ENCODE measurements around the gene GOLGA6L1.
"Not testable (repeated sequence)": the region's sequence is repeated elsewhere in the genome, so short reads cannot be mapped to it uniquely, and the experiment has no call there.

The GOLGA6L1 gene, protein sequence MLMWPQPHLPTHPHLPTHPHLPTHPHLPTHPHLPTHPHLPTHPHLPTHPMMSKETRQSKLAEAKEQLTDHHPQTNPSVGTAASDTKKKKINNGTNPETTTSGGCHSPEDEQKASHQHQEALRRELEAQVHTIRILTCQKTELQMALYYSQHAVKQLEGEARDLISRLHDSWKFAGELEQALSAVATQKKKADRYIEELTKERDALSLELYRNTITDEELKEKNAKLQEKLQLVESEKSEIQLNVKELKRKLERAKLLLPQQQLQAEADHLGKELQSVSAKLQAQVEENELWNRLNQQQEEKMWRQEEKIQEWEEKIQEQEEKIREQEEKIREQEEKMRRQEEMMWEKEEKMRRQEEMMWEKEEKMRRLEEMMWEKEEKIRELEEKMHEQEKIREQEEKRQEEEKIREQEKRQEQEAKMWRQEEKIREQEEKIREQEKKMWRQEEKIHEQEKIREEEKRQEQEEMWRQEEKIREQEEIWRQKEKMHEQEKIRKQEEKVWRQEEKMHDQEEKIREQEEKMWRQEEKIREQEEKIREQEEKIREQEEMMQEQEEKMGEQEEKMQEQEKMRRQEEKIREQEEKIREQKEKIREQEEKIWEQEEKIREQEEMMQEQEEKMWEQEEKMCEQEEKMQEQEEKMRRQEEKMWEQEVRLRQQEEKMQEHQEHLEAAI

DNA sequence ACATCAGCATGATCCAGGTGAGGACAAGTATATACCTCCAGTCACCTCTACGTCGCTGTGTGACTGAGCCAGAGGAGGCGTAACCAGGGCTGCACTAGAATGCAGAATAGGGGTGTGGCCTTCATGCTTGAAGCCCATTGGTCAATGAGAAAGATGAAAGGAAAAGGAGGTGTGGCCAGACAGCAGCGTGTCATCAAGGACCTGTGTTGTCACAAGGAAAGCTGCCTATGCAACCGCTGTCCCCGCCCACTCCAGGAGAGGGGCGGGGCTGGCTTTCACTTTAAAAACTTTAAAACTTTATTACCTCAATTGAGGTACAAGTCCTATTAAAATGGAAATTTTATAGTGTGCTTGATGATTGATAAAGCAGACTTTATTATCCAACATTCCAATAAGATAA, at the start of gene GOLGA6L1:
TSS of gene GOLGA6L1 (minus strand) at position 101 of the 400 bp plus-strand sequence. CDS start at position 10, 91 bp downstream.
- H3K27ac Mint-ChIP-seq; H3K9me3 Mint-ChIP-seq; H3K36me3 Mint-ChIP-seq; ATAC-seq; H3K4me3 Mint-ChIP-seq; H3K4me1 Mint-ChIP-seq; DNase-seq (ENCODE audit: low spot score in 2 of 2): not testable (repeated sequence)

DNA sequence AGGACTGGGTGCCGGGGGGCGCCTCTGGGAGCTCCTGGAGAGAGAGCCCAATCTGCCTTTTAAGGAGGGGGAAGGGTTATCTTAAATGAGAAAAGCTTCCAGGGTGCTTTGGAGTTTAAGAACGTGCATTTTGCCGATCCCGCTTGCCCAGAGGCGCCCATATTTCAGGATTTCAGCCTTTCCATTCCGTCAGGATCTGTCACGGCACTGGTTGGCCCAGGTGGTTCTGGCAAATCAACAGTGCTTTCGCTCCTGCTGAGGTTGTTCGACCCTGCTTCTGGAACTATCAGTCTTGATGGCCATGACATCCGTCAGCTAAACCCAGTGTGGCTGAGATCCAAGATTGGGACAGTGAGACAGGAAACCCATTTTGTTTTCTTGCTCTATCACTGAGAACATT, 44.6 kb upstream of the GOLGA6L1 start:
- DNase-seq (ENCODE audit: low spot score in 2 of 2); H3K9me3 Mint-ChIP-seq; H3K4me3 Mint-ChIP-seq; H3K27ac Mint-ChIP-seq; H3K4me1 Mint-ChIP-seq; H3K36me3 Mint-ChIP-seq: not testable (repeated sequence)
- peak; percentile 27 for ATAC-seq

DNA sequence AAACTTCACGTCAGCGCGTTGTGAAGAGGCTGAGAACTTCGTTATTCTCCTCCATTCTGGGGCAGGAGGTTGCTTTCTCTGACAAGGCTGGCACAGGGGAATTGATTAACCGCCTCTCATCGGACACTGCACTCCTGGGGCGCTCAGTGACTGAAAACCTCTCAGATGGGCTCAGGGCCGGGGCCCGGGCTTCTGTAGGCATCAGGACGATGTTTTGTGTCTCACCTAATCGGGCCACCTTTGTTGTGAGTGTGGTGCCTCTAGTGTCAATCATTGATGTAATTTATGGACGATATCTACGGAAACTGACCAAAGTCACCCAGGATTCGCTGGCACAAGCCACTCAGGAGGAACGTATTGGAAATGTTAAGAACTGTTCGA, 43.9 kb upstream of the GOLGA6L1 start:
- H3K4me1 Mint-ChIP-seq; DNase-seq (ENCODE audit: low spot score in 2 of 2); H3K36me3 Mint-ChIP-seq; H3K4me3 Mint-ChIP-seq; H3K27ac Mint-ChIP-seq; H3K9me3 Mint-ChIP-seq: not testable (repeated sequence)
- ATAC-seq, result peak; percentile 33

DNA sequence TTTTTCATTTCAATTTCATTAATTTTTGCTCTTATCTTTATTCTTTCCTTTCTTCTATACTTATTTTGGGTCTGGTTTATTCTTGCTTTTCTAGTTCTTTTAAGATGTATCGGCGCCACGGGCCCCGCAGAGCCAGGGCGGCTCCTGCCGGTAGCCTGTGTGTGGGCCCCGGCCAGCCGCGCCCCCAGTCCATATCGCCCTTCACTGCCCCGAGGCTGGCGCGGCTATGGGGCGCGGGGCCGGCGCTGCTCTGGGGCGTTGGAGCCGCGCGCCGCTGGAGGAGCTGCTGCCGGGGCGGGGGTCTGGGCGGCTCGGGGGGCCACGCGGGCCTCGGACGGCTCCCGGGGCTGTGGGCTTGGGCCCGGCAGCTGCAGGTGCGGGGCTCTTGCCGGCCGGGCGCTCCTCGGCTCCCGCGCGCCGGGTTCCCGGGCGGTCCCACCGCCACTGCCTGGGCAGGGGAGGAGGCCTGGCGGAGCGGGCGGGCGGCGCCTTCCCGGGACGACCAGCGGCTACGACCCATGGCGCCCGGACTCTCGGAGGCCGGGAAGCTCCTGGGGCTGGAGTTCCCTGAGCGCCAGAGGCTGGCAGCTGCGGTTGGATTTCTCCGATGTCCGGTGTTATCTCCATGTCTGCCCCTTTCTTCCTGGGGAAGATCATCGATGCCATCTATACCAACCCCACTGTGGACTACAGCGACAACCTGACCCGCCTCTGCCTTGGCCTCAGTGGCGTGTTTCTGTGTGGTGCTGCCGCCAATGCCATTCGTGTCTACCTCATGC, 43.3 kb upstream of the GOLGA6L1 start:
- not testable (repeated sequence) for H3K4me3 Mint-ChIP-seq; H3K4me1 Mint-ChIP-seq; H3K36me3 Mint-ChIP-seq; DNase-seq (ENCODE audit: low spot score in 2 of 2); H3K27ac Mint-ChIP-seq; H3K9me3 Mint-ChIP-seq
- peak; percentile 49 for ATAC-seq

DNA sequence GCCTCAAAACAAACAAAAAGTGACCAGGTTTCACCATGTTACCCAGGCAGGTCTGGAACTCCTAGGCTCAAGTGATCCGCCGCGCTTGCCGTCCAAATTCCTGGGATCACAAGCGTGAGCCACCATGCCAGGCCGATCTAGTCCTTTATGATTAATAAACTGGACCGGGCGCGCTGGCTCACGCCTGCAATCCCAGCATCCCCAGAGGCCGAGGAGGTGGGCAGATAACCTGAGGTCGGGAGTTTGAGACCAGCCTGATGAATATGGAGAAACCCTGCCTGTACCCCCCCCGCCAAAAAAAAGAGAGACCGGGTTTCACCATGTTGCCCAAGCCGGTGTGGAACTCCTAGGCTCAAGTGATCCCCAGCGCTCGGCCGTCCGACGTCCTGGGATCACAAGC, 40.1 kb upstream of the GOLGA6L1 start:
- not testable (repeated sequence) for DNase-seq (ENCODE audit: low spot score in 2 of 2); H3K4me3 Mint-ChIP-seq; ATAC-seq; H3K36me3 Mint-ChIP-seq; H3K4me1 Mint-ChIP-seq; H3K27ac Mint-ChIP-seq; H3K9me3 Mint-ChIP-seq

DNA sequence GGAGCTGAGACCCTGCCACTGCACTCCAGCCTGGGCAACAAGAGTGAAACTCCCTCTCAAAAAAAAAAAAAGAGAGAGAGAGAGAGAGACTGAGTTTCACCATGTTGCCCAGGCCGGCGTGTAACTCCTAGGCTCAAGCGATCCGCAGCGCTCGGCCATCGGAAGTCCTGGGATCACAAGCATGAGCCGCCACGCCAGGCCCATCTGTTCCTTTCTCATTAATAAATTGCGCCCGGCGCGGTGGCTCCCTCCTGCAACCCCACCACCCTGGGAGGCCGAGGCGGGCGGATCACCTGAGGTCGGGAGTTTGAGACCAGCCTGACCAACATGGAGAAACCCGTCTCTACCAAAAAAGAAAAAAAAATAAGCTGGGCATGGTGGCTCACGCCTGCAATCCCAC, 39.0 kb upstream of the GOLGA6L1 start:
- DNase-seq (ENCODE audit: low spot score in 2 of 2); H3K4me3 Mint-ChIP-seq; H3K4me1 Mint-ChIP-seq; ATAC-seq; H3K27ac Mint-ChIP-seq; H3K9me3 Mint-ChIP-seq; H3K36me3 Mint-ChIP-seq: not testable (repeated sequence)

DNA sequence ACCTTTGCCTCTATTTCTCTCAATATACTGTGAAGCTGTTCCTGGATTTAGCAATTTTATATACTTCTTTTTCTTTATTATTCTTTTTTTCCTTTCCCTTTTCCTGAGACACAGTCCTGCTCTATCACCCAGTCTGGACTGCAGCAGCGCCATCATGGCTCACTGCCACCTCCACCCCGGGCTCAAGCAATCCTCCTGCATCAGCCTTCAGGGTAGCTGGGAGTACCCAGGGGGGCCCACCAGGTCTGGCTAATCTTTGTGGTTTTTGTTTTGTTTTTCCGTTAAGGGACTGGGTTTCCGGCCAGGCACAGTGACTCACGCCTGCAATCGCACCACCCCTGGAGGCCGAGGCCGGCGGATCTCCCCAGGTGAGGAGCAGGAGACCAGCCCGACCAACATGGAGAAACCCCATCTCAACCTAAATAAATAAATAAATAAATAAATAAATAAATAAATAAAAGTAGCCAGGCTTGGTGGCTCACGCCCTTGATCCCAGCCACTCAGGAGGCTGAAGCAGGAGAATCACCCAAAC, 38.1 kb upstream of the GOLGA6L1 start:
- not testable (repeated sequence) for ATAC-seq; DNase-seq (ENCODE audit: low spot score in 2 of 2); H3K4me3 Mint-ChIP-seq; H3K4me1 Mint-ChIP-seq; H3K27ac Mint-ChIP-seq; H3K9me3 Mint-ChIP-seq; H3K36me3 Mint-ChIP-seq

DNA sequence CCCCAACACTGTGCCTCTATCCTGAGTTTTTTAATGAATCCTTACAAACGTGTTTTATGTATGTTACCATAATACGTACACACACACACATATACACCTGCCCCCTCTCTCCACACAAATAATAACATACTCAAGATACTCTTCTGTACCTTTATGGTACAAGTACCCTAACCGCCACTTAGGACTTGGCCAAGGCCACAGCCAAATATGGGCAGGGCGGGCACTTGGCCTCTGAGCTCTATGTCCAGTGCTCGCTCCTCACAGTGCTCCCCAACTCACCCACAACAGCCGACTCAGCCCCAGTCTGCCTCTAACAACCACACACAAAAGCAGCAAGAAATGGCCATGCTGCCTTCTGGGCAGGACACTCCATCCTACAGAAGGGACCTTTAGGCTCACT, 3.8 kb downstream of the GOLGA6L1 start:
- not testable (repeated sequence) for H3K4me3 Mint-ChIP-seq; ATAC-seq; DNase-seq (ENCODE audit: low spot score in 2 of 2); H3K27ac Mint-ChIP-seq; H3K36me3 Mint-ChIP-seq; H3K4me1 Mint-ChIP-seq; H3K9me3 Mint-ChIP-seq

DNA sequence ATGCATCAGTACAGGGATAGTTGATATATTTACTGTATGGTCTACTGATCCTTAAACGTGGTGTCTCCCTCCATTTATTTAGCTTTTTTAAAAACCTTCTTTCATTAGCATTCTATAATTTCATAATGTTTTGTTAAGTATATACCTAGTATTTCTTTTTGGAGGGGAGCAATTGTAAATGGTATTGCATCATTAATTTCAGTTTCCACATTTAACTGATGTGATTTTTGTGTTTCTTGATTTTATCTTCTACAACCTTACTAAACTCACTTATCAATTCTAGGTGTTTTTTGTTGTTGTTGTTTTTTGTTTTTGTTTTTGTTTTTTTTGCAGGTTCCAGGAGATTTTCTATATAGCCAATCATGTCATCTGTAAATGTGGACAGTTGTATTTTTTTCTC, 18.4 kb downstream of the GOLGA6L1 start:
- no peak for ATAC-seq
- H3K9me3 Mint-ChIP-seq, result no peaks in the 10 kb centered on the region
- H3K36me3 Mint-ChIP-seq, result no peaks in the 10 kb centered on the region

DNA sequence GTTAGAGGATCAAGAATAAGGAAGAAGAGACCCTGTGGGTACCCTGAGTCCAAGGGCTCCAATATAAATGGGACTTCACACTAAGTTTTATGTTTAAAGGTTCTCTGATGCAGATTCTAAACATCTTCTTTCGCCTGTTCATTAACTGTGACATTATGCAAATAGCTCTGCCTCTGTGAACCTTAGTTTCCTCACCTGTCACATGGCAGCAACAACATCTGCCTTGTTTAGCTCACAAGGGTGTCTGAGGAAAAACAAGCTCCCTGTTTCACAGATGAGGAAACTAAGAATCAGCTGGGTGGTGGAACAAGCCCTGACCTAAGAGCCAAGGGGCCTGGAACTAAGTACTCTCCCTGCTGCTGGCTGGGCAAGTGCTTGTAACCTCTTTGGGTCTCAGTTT, 40.8 kb downstream of the GOLGA6L1 start:
- Mint-ChIP-seq H3K4me3 (no peak overlapping the region), H3K9me3 (no peaks in the 10 kb centered on the region), H3K4me1 (no peaks in the 10 kb centered on the region), H3K36me3 (no peaks in the 10 kb centered on the region), H3K27ac (no peak overlapping the region)
- no peak for ATAC-seq
- no peak for DNase-seq (ENCODE audit: low spot score in 2 of 2)

More for the DNA sequence above, 18.4 kb downstream of the GOLGA6L1 start:
- DNase-seq (ENCODE audit: low spot score in 2 of 2), result no peak
- H3K27ac Mint-ChIP-seq, result no peak overlapping the region
- H3K4me1 Mint-ChIP-seq, result no peaks in the 10 kb centered on the region
- H3K4me3 Mint-ChIP-seq, result no peak overlapping the region

DNA sequence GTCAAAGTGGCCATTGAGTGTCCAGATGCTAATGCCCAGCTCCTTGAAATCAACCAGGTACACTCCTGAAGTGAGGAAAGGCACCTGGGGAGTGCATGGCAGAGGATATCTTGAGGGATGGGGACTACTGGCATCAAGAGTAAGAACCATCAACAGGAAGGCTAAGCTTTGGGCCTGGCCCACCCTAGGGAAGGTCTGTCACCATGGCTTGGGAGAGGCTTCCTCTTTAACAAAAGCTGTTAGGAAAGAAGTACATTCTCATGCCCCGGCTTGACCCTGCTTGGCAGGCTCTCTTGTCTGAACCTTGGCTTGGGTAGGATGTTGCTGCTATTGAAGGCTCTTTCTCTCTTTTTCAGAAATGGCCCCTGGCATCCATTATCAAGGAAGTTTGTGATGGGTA, 53.5 kb downstream of the GOLGA6L1 start:
- DNase-seq (ENCODE audit: low spot score in 2 of 2) (no peak), ATAC-seq (peak; percentile 45)
- Mint-ChIP-seq H3K4me1 (no peaks in the 10 kb centered on the region), H3K27ac (no peak overlapping the region), H3K36me3 (no peaks in the 10 kb centered on the region), H3K4me3 (no peak overlapping the region), H3K9me3 (no peaks in the 10 kb centered on the region)

DNA sequence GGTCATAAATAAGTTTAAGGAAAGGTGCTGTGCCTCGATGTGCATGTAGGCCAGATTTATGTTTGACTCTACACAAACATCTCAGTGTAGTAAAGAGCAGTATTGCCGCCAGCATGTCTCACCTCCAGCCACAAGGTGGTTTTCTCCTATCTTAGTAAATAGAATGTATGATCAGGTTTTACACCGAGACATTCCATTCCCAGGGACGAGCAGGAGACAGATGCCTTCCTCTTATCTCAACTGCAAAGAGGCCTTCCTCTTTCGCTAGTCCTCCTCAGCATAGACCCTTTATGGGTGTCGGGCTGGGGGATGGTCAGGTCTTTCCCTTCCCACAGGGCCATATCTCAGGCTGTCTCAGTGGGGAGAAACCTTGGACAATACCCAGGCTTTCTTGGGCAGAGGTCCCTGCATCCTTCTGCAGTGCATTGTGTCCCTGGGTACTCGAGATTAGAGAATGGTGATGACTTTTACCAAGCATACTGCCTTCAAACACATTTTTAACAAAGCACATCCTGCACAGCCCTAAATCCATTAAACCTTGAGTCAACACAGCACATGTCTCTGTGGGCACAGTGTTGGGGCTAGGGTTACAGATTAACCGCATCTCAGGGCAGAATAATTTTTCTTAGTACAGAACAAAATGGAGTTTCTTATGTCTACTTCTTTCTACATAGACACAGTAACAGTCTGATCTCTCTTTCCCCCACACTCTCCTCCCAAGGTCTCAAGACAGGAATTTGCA, 54.5 kb downstream of the GOLGA6L1 start:
- H3K36me3 Mint-ChIP-seq; H3K4me1 Mint-ChIP-seq; ATAC-seq; H3K9me3 Mint-ChIP-seq; H3K4me3 Mint-ChIP-seq; DNase-seq (ENCODE audit: low spot score in 2 of 2); H3K27ac Mint-ChIP-seq: not testable (repeated sequence)

DNA sequence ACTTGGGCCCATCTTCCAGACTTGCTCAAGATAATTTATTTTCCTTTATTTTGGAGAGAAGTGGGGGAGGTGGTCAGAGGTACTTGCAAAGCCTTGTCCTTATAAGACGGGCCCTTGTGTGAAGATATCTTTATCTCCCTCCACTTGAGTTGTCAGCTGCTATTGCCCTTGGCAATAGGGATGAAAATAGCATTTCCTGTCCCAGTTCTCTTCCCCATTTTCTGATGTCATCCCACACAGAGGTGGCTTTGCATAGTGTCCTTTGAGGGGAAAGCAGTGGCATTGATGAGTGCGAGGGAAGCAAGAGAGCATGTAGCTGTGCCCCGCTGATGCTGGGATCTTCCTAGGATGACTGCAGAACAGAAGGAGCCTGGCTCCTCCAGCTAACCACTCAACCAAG, 55.4 kb downstream of the GOLGA6L1 start:
- no peaks in the 10 kb centered on the region for H3K9me3 Mint-ChIP-seq

DNA sequence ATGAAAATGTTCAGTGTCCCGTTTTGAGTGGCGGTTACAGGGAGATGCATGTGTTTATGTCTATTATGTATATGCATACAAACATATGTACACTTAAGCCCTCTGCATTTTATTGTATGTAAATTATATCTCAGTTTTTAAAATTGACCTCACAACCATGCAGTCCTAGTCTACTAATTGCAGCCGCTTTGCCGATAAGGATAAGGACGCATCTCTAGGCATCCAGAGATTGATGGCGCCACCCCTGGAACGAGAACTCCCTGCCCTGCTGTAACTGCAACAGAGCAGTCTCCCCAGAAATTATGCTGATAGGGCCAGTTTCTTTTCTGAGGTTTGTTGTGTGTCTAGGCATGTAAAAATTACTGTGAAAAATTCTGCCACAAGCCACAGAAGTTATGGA, 56.9 kb downstream of the GOLGA6L1 start:
- Mint-ChIP-seq H3K27ac (no peak overlapping the region), H3K4me1 (no peaks in the 10 kb centered on the region), H3K4me3 (no peak overlapping the region), H3K9me3 (no peaks in the 10 kb centered on the region), H3K36me3 (no peaks in the 10 kb centered on the region)
- ATAC-seq (no peak), DNase-seq (ENCODE audit: low spot score in 2 of 2) (no peak)

More for the DNA sequence above, 55.4 kb downstream of the GOLGA6L1 start:
- Mint-ChIP-seq H3K36me3 (no peaks in the 10 kb centered on the region), H3K27ac (no peak overlapping the region), H3K4me1 (no peaks in the 10 kb centered on the region), H3K4me3 (no peak overlapping the region)
- ATAC-seq, result no peak
- DNase-seq (ENCODE audit: low spot score in 2 of 2), result no peak

Measured in stimulated activated effector memory CD8-positive, alpha-beta T cell treated with anti-CD3 and anti-CD28 coated beads, Interleukin-12 subunit alpha, Interleukin-12 subunit beta, amount 100 ng/mL, for 72 hours (primary cell).